GDM1 (cell line): ENCODE measurements around the gene JDP2.

Experiments
- DNase-seq: peaks from one replicate; lab custom pipeline; 2025; lab: John Stamatoyannopoulos, UW

The JDP2 gene

GRCh38 chr14:75484711-75485429, 57.0 kb downstream of the JDP2 start:
- no peak for DNase-seq

GRCh38 chr14:75486318-75486717, 58.5 kb downstream of the JDP2 start:
- no peak for DNase-seq

- DNase-seq: no peak
Measured at GRCh38 chr14:75487155-75487671, 59.4 kb downstream of the JDP2 start.

GRCh38 chr14:75489480-75489837, 61.6 kb downstream of the JDP2 start:
- DNase-seq: no peak

- DNase-seq: no peak
Measured at GRCh38 chr14:75491376-75491978, 63.7 kb downstream of the JDP2 start.

- no peak for DNase-seq
Measured at GRCh38 chr14:75492832-75493591, 65.2 kb downstream of the JDP2 start.

GRCh38 chr14:75493592-75494087, 65.8 kb downstream of the JDP2 start:
- DNase-seq: no peak

- no peak for DNase-seq
Measured at GRCh38 chr14:75494896-75495295, 67.1 kb downstream of the JDP2 start.

GRCh38 chr14:75495399-75495798, 67.6 kb downstream of the JDP2 start:
- DNase-seq: no peak

GRCh38 chr14:75495882-75496281, 68.1 kb downstream of the JDP2 start:
- no peak for DNase-seq

GRCh38 chr14:75496755-75497154, 68.9 kb downstream of the JDP2 start:
- DNase-seq: no peak

- peak; percentile 74 for DNase-seq
Measured at GRCh38 chr14:75497191-75497590, 69.4 kb downstream of the JDP2 start.

GRCh38 chr14:75497701-75498100, 69.9 kb downstream of the JDP2 start:
- DNase-seq: no peak

GRCh38 chr14:75499084-75499875, 71.5 kb downstream of the JDP2 start:
- DNase-seq: no peak

- DNase-seq: no peak
Measured at GRCh38 chr14:75501080-75501479, 73.3 kb downstream of the JDP2 start.

GRCh38 chr14:75504411-75504810, 76.6 kb downstream of the JDP2 start:
- no peak for DNase-seq

- DNase-seq: no peak
Measured at GRCh38 chr14:75506930-75507329, 79.1 kb downstream of the JDP2 start.

- no peak for DNase-seq
Measured at GRCh38 chr14:75510547-75510946, 82.7 kb downstream of the JDP2 start.

GRCh38 chr14:75511201-75511600, 83.4 kb downstream of the JDP2 start:
- DNase-seq: no peak

GRCh38 chr14:75513911-75514672, 86.3 kb downstream of the JDP2 start:
- DNase-seq: no peak
